OCI-LY3 (cell line): ENCODE data around the gene ILF3.

Experiments used
- CTCF ChIP-seq: fragments of 200-600, 300-600 bp; sonication (generic); IDR thresholded peaks from 2 replicates; pipeline ENCODE4 v1.5.1; 2014; ENCODE audit warnings: antibody characterized with exemption, low read length, low read depth
- EZH2phosphoT487 ChIP-seq: fragments of 200-600 bp; shearing (Covaris generic); IDR thresholded peaks from 2 replicates; pipeline ENCODE4 v1.6.1; 2018; ENCODE audit warnings: antibody characterized with exemption, mixed run types, low read depth

- TF ChIP-seq CTCF (no peak), EZH2phosphoT487 (no peak)
These were observed 16.0 kb downstream of the ILF3 start for GRCh38 chr19:10670182-10670581.
